Measurements from ENCODE around the gene CACNA2D3.

The CACNA2D3 gene

DNA sequence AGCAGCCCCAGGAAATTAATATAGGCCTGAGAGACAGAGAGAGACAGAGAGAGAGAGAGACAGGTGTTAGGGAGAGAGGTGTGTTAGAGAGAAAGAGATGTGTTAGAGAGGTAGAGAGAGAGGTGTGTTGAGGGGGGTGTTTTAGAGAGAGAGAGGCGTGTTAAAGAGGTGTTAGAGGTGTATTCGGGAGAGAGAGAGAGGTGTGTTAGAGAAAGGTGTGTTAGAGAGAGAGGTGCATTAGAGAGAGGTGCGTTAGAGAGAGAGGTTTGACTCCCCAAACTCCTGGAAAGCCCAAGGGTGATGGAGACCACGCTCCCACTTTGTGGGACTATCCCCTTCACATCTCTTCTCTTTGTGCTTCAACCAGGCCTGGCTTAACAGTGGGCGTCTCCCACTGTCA is 95.5 kb downstream of the CACNA2D3 start:
- H3K4me2 ChIP-seq (ENCODE audit: low read depth, low read length): no peak overlapping the region
- no peaks in the 10 kb centered on the region for H3K4me1 ChIP-seq (ENCODE audit: low read length)
- no peaks in the 10 kb centered on the region for H3K36me3 ChIP-seq (replicated peaks; ENCODE audit: insufficient read depth, low read length)
- H3K9ac ChIP-seq (ENCODE audit: low read length): no peak overlapping the region
- no peaks in the 10 kb centered on the region for H3F3A ChIP-seq (ENCODE audit: insufficient read depth, low read length)
- H3K9me2 ChIP-seq (replicated peaks; ENCODE audit: insufficient read depth, low read length): no peaks in the 10 kb centered on the region
- TF ChIP-seq EZH2 (optimal IDR thresholded peaks at IDR 0.05; ENCODE audit: low read depth, low read length): no peak
- TF ChIP-seq, protein P1, sequence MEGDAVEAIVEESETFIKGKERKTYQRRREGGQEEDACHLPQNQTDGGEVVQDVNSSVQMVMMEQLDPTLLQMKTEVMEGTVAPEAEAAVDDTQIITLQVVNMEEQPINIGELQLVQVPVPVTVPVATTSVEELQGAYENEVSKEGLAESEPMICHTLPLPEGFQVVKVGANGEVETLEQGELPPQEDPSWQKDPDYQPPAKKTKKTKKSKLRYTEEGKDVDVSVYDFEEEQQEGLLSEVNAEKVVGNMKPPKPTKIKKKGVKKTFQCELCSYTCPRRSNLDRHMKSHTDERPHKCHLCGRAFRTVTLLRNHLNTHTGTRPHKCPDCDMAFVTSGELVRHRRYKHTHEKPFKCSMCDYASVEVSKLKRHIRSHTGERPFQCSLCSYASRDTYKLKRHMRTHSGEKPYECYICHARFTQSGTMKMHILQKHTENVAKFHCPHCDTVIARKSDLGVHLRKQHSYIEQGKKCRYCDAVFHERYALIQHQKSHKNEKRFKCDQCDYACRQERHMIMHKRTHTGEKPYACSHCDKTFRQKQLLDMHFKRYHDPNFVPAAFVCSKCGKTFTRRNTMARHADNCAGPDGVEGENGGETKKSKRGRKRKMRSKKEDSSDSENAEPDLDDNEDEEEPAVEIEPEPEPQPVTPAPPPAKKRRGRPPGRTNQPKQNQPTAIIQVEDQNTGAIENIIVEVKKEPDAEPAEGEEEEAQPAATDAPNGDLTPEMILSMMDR (IDR thresholded peaks at IDR 0.05; ENCODE audit: low read length): no peak
- no peak for TF ChIP-seq EZH2phosphoT487 (IDR thresholded peaks at IDR 0.05; ENCODE audit: low read length)
- H3K27ac ChIP-seq (ENCODE audit: low read length): no peak overlapping the region
- H3K9me3 ChIP-seq (replicated peaks; ENCODE audit: insufficient read depth, low read length): no peaks in the 10 kb centered on the region
- H4K20me1 ChIP-seq (ENCODE audit: insufficient read depth, low read length): no peaks in the 10 kb centered on the region
- no peak overlapping the region for H3K4me3 ChIP-seq (ENCODE audit: low read length)
- H3K79me2 ChIP-seq (ENCODE audit: low read length): no peaks in the 10 kb centered on the region
- no peaks in the 10 kb centered on the region for H3K27me3 ChIP-seq (replicated peaks; ENCODE audit: insufficient read depth, low read length)
- no peak for DNase-seq
- H2AFZ ChIP-seq (ENCODE audit: low read length): no peak overlapping the region

DNA sequence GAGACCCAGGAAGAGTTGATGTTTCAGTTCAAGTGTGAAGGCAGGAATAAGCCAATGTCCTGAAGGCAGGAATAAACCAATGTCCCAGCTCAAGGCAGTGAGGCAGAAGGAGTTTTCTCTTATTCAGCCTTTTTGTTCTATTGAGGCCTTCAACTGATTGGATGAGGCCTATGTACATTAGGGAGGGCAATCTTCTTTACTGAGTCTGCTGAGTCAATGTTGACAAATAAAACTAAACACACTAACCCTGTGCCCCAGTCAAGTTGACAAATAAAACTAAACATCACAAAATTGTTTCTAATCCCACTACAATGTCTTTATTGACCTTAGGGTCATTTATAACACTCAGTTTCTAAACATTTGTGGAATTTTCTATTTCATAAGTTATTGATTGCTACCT is 100.0 kb downstream of the CACNA2D3 start:
- TF ChIP-seq, protein P1 (IDR thresholded peaks at IDR 0.05; ENCODE audit: low read length): no peak
- TF ChIP-seq EZH2 (optimal IDR thresholded peaks at IDR 0.05; ENCODE audit: low read depth, low read length) (no peak), EZH2phosphoT487 (IDR thresholded peaks at IDR 0.05; ENCODE audit: low read length) (no peak)
- no peak overlapping the region for H2AFZ ChIP-seq (ENCODE audit: low read length)
- no peak overlapping the region for H3K4me2 ChIP-seq (ENCODE audit: low read depth, low read length)

DNA sequence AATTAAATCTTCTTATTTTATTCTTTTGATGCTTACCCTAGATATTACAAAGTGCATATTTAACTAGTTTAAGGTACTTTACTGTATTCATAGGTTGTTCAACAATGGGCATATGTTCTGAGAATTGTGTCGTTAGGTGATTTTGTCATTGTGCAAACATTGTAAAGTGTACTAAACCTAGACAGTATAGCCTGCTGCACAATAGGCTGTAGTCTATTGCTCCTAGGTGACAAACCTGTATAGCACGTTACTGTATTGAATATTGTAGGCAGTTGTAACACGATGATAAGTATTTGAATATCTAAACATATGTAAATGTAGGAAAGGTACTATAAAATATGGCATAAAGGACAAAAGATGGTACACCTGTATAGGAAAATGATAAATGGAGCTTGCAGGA is 100.7 kb downstream of the CACNA2D3 start:
- no peaks in the 10 kb centered on the region for H4K20me1 ChIP-seq (ENCODE audit: insufficient read depth, low read length)
- no peaks in the 10 kb centered on the region for H3K9me3 ChIP-seq (replicated peaks; ENCODE audit: insufficient read depth, low read length)
- H3K4me1 ChIP-seq (ENCODE audit: low read length): no peaks in the 10 kb centered on the region
- H3K36me3 ChIP-seq (replicated peaks; ENCODE audit: insufficient read depth, low read length): no peaks in the 10 kb centered on the region
- no peak overlapping the region for H3K4me2 ChIP-seq (ENCODE audit: low read depth, low read length)
- no peak overlapping the region for H2AFZ ChIP-seq (ENCODE audit: low read length)
- no peak for DNase-seq
- no peaks in the 10 kb centered on the region for H3K27me3 ChIP-seq (replicated peaks; ENCODE audit: insufficient read depth, low read length)
- no peaks in the 10 kb centered on the region for H3F3A ChIP-seq (ENCODE audit: insufficient read depth, low read length)
- no peak overlapping the region for H3K27ac ChIP-seq (ENCODE audit: low read length)
- no peaks in the 10 kb centered on the region for H3K79me2 ChIP-seq (ENCODE audit: low read length)
- no peak overlapping the region for H3K4me3 ChIP-seq (ENCODE audit: low read length)
- no peak overlapping the region for H3K9ac ChIP-seq (ENCODE audit: low read length)
- TF ChIP-seq EZH2phosphoT487 (IDR thresholded peaks at IDR 0.05; ENCODE audit: low read length): no peak
- TF ChIP-seq, protein P1 (IDR thresholded peaks at IDR 0.05; ENCODE audit: low read length): no peak
- no peak for TF ChIP-seq EZH2 (optimal IDR thresholded peaks at IDR 0.05; ENCODE audit: low read depth, low read length)
- no peaks in the 10 kb centered on the region for H3K9me2 ChIP-seq (replicated peaks; ENCODE audit: insufficient read depth, low read length)

More for the DNA sequence above, 100.0 kb downstream of the CACNA2D3 start:
- Histone ChIP-seq H3K9ac (ENCODE audit: low read length) (no peak overlapping the region), H3K27me3 (replicated peaks; ENCODE audit: insufficient read depth, low read length) (no peaks in the 10 kb centered on the region), H3K9me2 (replicated peaks; ENCODE audit: insufficient read depth, low read length) (no peaks in the 10 kb centered on the region), H3K9me3 (replicated peaks; ENCODE audit: insufficient read depth, low read length) (no peaks in the 10 kb centered on the region), H3F3A (ENCODE audit: insufficient read depth, low read length) (no peaks in the 10 kb centered on the region), H4K20me1 (ENCODE audit: insufficient read depth, low read length) (no peaks in the 10 kb centered on the region), H3K4me3 (ENCODE audit: low read length) (no peak overlapping the region), H3K79me2 (ENCODE audit: low read length) (no peaks in the 10 kb centered on the region), H3K27ac (ENCODE audit: low read length) (no peak overlapping the region), H3K4me1 (ENCODE audit: low read length) (no peaks in the 10 kb centered on the region), H3K36me3 (replicated peaks; ENCODE audit: insufficient read depth, low read length) (no peaks in the 10 kb centered on the region)
- no peak for DNase-seq
